ENCODE measurements around the gene RBM41.

The RBM41 gene

GRCh38 chrX:107025545-107025944, 93.1 kb downstream of the RBM41 start:
- no peak for DNase-seq

GRCh38 chrX:107014936-107015335, 103.7 kb downstream of the RBM41 start:
- no peak for DNase-seq
